Mucosa of rectum (tissue), 2 donors: ENCODE measurements around the gene MEGF10.
A peak's percentile ranks its signal among the peaks of the same experiment; 100 is the strongest.
"Not testable (repeated sequence)": the region's sequence is repeated elsewhere in the genome, so short reads cannot be mapped to it uniquely, and the experiment has no call there.

ENCODE experiments used
- H3K27ac ChIP-seq, 2 donors: one replicate each; pipeline ENCODE4 v1.7.0; 2013; ENCODE audit warnings: inconsistent platforms in 2 of 2, low read depth in 2 of 2, low read length in 2 of 2
- H3K27me3 ChIP-seq, 2 donors: one replicate each; pipeline ENCODE4 v1.7.0; 2013; ENCODE audit warnings: low read length in 2 of 2; ENCODE audit not compliant: control insufficient read depth in 2 of 2, insufficient read depth in 2 of 2
- H3K36me3 ChIP-seq, 2 donors: one replicate each; pipeline ENCODE4 v1.7.0; 2013; ENCODE audit warnings: low read length in 2 of 2; ENCODE audit not compliant: control insufficient read depth in 2 of 2, insufficient read depth in 2 of 2
- H3K4me1 ChIP-seq, 2 donors: one replicate each; pipeline ENCODE4 v1.7.0; 2013; ENCODE audit warnings: low read length in 2 of 2, mild to moderate bottlenecking in 1 of 2; ENCODE audit not compliant: control insufficient read depth in 2 of 2, insufficient read depth in 2 of 2
- H3K4me3 ChIP-seq, 2 donors: one replicate each; pipeline ENCODE4 v1.7.0; 2013; ENCODE audit warnings: low read length in 2 of 2
- H3K9ac ChIP-seq, 2 donors: one replicate each; pipeline ENCODE4 v1.7.0; 2013; ENCODE audit warnings: low read length in 2 of 2, low read depth in 1 of 2, mild to moderate bottlenecking in 1 of 2
- H3K9me3 ChIP-seq, 2 donors: one replicate each; pipeline ENCODE4 v1.7.0; 2013; ENCODE audit warnings: low read length in 2 of 2; ENCODE audit not compliant: control insufficient read depth in 2 of 2
- donor health status: healthy.
- donor health status: Normal muscosa, but diverticular disease.

The MEGF10 gene

GRCh38 chr5:127290019-127290945, at the start of gene MEGF10:
MEGF10 (plus strand) TSS chr5:127290796; CDS start chr5:127331309, 40,513 bp downstream.
- peak within 1 kb of the TSS; percentile 49 to 72 for H3K4me3 ChIP-seq
- H3K9me3 ChIP-seq, result peaks cover 0 to 1% of the 10 kb centered on the region in 2 donors
- H3K4me1 ChIP-seq, result peaks cover 2 to 7% of the 10 kb centered on the region in 2 donors
- no peak within 1 kb of the TSS for H3K27ac ChIP-seq
- H3K9ac ChIP-seq, result no peak within 1 kb of the TSS
- no peaks in the 10 kb centered on the region for H3K36me3 ChIP-seq
- peaks cover 8 to 26% of the 10 kb centered on the region in 2 donors for H3K27me3 ChIP-seq

- H3K4me1 ChIP-seq, result no peaks in the 10 kb centered on the region
- no peaks in the 10 kb centered on the region for H3K36me3 ChIP-seq
- H3K9me3 ChIP-seq, result peaks cover 0 to 2% of the 10 kb centered on the region in 2 donors
- H3K9ac ChIP-seq, result no peak overlapping the region
- no peaks in the 10 kb centered on the region for H3K27me3 ChIP-seq
- H3K27ac ChIP-seq, result no peak overlapping the region
- no peak overlapping the region for H3K4me3 ChIP-seq
These were observed 47.6 kb upstream of the MEGF10 start for GRCh38 chr5:127243011-127243410.

GRCh38 chr5:127254729-127255284, 35.8 kb upstream of the MEGF10 start:
- Histone ChIP-seq H3K9ac (no peak overlapping the region), H3K4me1 (no peaks in the 10 kb centered on the region), H3K4me3 (no peak overlapping the region), H3K36me3 (no peaks in the 10 kb centered on the region), H3K9me3 (peaks cover 3% of the 10 kb centered on the region in 2 donors), H3K27me3 (no peaks in the 10 kb centered on the region), H3K27ac (no peak overlapping the region)

GRCh38 chr5:127256886-127257597, 33.6 kb upstream of the MEGF10 start:
- no peak overlapping the region for H3K27ac ChIP-seq
- H3K4me3 ChIP-seq, result no peak overlapping the region
- peaks cover 3% of the 10 kb centered on the region in 2 donors for H3K9me3 ChIP-seq
- H3K27me3 ChIP-seq, result no peaks in the 10 kb centered on the region
- no peaks in the 10 kb centered on the region for H3K4me1 ChIP-seq
- no peaks in the 10 kb centered on the region for H3K36me3 ChIP-seq
- no peak overlapping the region for H3K9ac ChIP-seq

GRCh38 chr5:127260686-127261085, 29.9 kb upstream of the MEGF10 start:
- Histone ChIP-seq H3K4me3 (no peak overlapping the region), H3K36me3 (no peaks in the 10 kb centered on the region), H3K9me3 (no peaks in the 10 kb centered on the region), H3K27ac (no peak overlapping the region), H3K9ac (no peak overlapping the region), H3K4me1 (no peaks in the 10 kb centered on the region), H3K27me3 (peaks cover 0 to 3% of the 10 kb centered on the region in 2 donors)

- not testable (repeated sequence) for H3K4me3 ChIP-seq, H3K36me3 ChIP-seq, H3K4me1 ChIP-seq, H3K27ac ChIP-seq, H3K27me3 ChIP-seq, H3K9me3 ChIP-seq, H3K9ac ChIP-seq
These were observed 25.1 kb upstream of the MEGF10 start for GRCh38 chr5:127265473-127265872.

- H3K4me3 ChIP-seq, result not testable (repeated sequence)
These were observed 22.3 kb upstream of the MEGF10 start for GRCh38 chr5:127268342-127268741.

GRCh38 chr5:127270713-127271112, 19.9 kb upstream of the MEGF10 start:
- not testable (repeated sequence) for H3K4me1 ChIP-seq, H3K27ac ChIP-seq, H3K36me3 ChIP-seq, H3K9ac ChIP-seq, H3K4me3 ChIP-seq, H3K9me3 ChIP-seq, H3K27me3 ChIP-seq

More at GRCh38 chr5:127268342-127268741, 22.3 kb upstream of the MEGF10 start:
- H3K9ac ChIP-seq, H3K9me3 ChIP-seq, H3K27me3 ChIP-seq, H3K36me3 ChIP-seq, H3K27ac ChIP-seq, H3K4me1 ChIP-seq: not testable (repeated sequence)

GRCh38 chr5:127275641-127276193, 14.9 kb upstream of the MEGF10 start:
- Histone ChIP-seq H3K4me3 (no peak overlapping the region), H3K9ac (no peak overlapping the region), H3K27me3 (no peaks in the 10 kb centered on the region), H3K9me3 (no peaks in the 10 kb centered on the region), H3K27ac (no peak overlapping the region), H3K4me1 (no peaks in the 10 kb centered on the region), H3K36me3 (no peaks in the 10 kb centered on the region)
